Measurements from ENCODE around the gene ZFYVE28. TPM values are rescaled to one million over a fixed set of nuclear protein-coding genes. Genes with fewer than 3 reads are reported as not detected.
A peak's percentile ranks its signal among the peaks of the same experiment; 100 is the strongest.

The ZFYVE28 gene
- total and polyA plus RNA-seq, 8 donors: 2.2 to 12.4 (median 3.9) TPM

DNA sequence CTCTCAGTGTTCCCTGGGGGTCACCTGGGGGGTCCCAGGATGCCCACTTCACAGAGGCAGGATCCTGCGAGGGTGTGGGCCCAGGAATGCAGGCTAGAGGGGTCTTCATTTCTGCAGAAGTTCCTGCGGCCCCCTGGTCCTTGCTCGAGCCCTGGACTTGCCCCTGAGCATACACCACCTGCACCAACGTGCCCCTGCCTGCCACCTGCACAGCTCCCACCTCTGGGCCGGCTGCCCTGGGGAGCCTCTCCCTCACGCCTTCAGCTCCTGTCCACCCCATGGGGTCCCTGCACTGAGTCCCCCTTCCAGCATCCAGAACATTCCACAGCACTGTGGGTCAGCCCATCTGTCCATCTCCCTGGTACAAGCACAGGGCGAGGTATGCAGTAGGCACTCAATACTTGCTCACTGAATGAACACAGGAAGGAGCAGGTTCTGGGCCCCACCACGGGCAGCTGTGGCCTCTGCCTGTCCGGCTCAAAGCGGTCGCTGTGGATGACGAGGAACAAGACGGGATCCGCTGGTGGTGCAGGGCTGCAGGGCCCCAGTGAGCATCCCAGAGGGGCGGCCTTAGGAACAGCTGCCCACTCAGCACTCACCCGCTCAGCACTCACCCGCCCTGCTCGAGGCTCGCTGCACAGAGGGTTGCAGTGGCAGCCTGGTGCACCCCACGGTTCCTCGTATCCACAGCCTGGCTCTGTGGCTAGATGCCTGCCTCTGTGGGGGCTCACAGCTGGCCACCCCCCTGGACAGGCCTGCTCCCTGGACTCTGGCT lies 86.1 kb downstream of the ZFYVE28 start:
- Histone ChIP-seq H3K27ac (no peak overlapping the region), H3K9me3 (peaks cover 0 to 14% of the 10 kb centered on the region in 2 donors), H3K36me3 (peaks cover 0 to 6% of the 10 kb centered on the region in 2 donors), H3K4me1 (no peaks in the 10 kb centered on the region), H3K4me3 (no peak overlapping the region), H3K27me3 (no peaks in the 10 kb centered on the region)
- TF ChIP-seq, protein P1, sequence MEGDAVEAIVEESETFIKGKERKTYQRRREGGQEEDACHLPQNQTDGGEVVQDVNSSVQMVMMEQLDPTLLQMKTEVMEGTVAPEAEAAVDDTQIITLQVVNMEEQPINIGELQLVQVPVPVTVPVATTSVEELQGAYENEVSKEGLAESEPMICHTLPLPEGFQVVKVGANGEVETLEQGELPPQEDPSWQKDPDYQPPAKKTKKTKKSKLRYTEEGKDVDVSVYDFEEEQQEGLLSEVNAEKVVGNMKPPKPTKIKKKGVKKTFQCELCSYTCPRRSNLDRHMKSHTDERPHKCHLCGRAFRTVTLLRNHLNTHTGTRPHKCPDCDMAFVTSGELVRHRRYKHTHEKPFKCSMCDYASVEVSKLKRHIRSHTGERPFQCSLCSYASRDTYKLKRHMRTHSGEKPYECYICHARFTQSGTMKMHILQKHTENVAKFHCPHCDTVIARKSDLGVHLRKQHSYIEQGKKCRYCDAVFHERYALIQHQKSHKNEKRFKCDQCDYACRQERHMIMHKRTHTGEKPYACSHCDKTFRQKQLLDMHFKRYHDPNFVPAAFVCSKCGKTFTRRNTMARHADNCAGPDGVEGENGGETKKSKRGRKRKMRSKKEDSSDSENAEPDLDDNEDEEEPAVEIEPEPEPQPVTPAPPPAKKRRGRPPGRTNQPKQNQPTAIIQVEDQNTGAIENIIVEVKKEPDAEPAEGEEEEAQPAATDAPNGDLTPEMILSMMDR (IDR thresholded peaks at IDR 0.05): no peak
- no peak for ATAC-seq
- DNase-seq: no peak
- intact Hi-C loops (cut with DNase I): no loop called here

DNA sequence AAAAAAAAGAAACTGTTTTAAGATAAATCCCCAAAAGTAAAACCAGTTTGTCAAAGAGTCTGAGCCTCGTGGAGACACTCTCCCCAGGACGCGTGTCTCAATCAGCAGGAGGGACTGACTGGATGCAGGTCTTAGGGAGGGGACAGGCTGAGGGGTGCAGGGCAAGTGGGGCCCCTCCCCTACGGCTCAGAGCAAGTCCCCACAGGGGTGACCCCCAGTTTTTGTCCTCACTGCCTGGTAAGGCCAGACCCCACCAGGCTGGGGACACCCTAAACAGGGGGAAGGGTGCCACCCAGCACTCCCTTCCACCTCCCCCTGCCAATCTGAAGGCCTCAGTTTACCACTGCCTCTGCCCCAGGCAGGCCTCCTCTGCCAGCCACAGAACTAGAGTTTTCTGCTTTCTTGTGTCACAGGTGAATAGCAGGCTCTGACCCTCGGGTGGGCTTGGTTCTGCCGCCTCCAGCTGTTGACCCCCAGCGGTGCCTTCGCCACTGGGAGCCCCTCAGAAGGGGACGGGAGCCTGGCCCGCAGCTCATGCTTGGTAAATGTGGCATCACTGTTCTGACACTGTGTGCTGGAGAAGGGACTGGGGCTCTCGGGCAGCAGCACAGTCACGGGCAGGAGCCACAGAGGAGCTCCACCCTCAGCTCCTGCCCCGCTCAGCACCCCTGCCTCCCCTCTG lies 86.8 kb downstream of the ZFYVE28 start:
- H3K9me3 ChIP-seq: peaks cover 0 to 18% of the 10 kb centered on the region in 2 donors
- intact Hi-C loops (cut with DNase I): no loop called here
- peaks cover 0 to 6% of the 10 kb centered on the region in 2 donors for H3K36me3 ChIP-seq
- H3K4me3 ChIP-seq: no peak overlapping the region
- TF ChIP-seq, protein P1 (IDR thresholded peaks at IDR 0.05): no peak
- no peaks in the 10 kb centered on the region for H3K27me3 ChIP-seq
- H3K27ac ChIP-seq: no peak overlapping the region
- DNase-seq (no peak), ATAC-seq (no peak)
- no peaks in the 10 kb centered on the region for H3K4me1 ChIP-seq

DNA sequence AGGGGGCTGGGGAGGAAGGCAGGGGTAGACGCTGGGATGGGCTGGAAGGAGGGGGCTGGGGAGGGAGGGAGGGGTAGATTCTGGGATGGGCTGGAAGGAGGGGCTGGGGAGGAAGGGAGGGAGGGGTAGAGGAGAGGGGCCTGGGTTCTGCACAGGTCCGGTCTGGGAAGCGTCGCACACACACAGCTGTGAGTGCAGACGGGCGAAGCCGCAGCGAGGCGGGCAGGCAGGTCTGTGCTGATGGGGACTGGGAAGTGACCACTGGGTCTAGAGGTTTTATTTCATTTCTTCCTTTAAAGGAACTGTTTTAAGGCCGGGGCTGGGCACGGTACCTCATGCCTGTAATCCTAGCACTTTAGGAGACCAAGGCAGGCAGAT lies 87.4 kb downstream of the ZFYVE28 start:
- no peak overlapping the region for H3K27ac ChIP-seq
- H3K36me3 ChIP-seq: peaks cover 0 to 6% of the 10 kb centered on the region in 2 donors
- H3K4me1 ChIP-seq: no peaks in the 10 kb centered on the region
- ATAC-seq (no peak), DNase-seq (no peak)
- intact Hi-C loops (cut with DNase I): no loop called here
- no peaks in the 10 kb centered on the region for H3K27me3 ChIP-seq
- TF ChIP-seq, protein P1 (IDR thresholded peaks at IDR 0.05): no peak
- H3K4me3 ChIP-seq: no peak overlapping the region
- H3K9me3 ChIP-seq: peaks cover 0 to 23% of the 10 kb centered on the region in 2 donors

DNA sequence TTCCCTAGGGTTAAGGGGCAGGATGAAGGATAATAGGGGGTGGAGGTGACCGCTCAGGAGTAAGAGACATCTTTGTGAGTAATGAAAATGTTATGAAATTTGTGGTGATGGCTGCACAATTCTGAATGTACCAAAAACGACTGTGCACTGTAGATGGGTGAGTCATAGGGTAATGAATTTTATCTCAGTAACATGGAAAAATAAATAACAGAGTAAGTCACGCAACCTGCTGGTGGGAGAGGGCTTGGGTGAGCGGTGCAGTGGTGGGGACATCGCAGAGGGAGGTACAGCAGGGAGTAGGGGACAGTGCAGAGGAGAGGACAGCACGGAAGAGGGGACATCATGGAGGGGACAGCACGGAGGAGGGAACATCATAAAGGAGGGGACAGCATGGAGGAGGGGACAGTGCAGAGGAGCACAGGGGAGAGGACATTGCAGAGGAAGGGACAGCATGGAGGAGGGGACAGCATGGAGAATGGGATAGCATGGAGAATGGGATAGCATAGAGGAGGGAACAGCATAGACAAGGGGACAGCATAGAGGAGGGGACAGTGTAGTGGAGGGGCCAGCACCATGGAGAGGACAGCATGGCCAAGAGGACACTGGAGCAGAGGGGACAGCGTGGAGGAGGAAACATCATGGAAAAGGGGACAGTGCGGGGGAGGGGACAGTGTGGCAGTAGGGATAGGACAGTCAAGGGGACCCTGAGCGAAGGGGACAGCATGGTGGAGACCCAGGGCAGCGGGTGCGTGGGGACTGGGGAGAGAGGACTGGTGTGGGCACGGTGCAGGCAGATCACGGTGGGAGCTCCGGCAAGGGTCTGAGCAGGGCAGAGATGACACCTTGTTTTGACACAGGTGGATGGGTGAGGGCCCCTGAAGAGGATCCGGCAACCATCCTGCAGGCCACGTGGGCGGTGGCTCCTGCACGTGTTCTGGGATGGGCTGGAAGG lies 88.1 kb downstream of the ZFYVE28 start:
- peaks cover 0 to 27% of the 10 kb centered on the region in 2 donors for H3K9me3 ChIP-seq
- TF ChIP-seq, protein P1 (IDR thresholded peaks at IDR 0.05): no peak
- peak; percentile 23 for ATAC-seq
- no peaks in the 10 kb centered on the region for H3K27me3 ChIP-seq
- no peak overlapping the region for H3K4me3 ChIP-seq
- intact Hi-C loops (cut with DNase I): no loop called here
- DNase-seq: no peak
- no peaks in the 10 kb centered on the region for H3K4me1 ChIP-seq
- no peak overlapping the region for H3K27ac ChIP-seq
- peaks cover 0 to 1% of the 10 kb centered on the region in 2 donors for H3K36me3 ChIP-seq
